ENCODE data around the gene MCUR1.
"Not testable (repeated sequence)": the region's sequence is repeated elsewhere in the genome, so short reads cannot be mapped to it uniquely, and the experiment has no call there.

The MCUR1 gene

GRCh38 chr6:13829419-13829818, 15.1 kb upstream of the MCUR1 start:
- DNase-seq (ENCODE audit: low read depth in 2 of 3, low spot score in 1 of 3) = not testable (repeated sequence)

- not testable (repeated sequence) for DNase-seq (ENCODE audit: low read depth in 2 of 3, low spot score in 1 of 3)
These were observed 14.4 kb upstream of the MCUR1 start for GRCh38 chr6:13828656-13829301.

- no peak for DNase-seq (ENCODE audit: low read depth in 2 of 3, low spot score in 1 of 3)
These were observed 12.7 kb upstream of the MCUR1 start for GRCh38 chr6:13827032-13827431.

GRCh38 chr6:13825871-13826270, 11.5 kb upstream of the MCUR1 start:
- no peak for DNase-seq (ENCODE audit: low read depth in 2 of 3, low spot score in 1 of 3)

GRCh38 chr6:13818341-13818740, 4.0 kb upstream of the MCUR1 start:
- DNase-seq (ENCODE audit: low read depth in 2 of 3, low spot score in 1 of 3) = no peak

GRCh38 chr6:13814938-13815575, 700 bp upstream of the MCUR1 start:
- no peak for DNase-seq (ENCODE audit: low read depth in 2 of 3, low spot score in 1 of 3)

GRCh38 chr6:13813621-13814175, 659 bp downstream of the MCUR1 start:
- DNase-seq (ENCODE audit: low read depth in 2 of 3, low spot score in 1 of 3) = peak in 1 of 3 donors; percentile 25

GRCh38 chr6:13813026-13813425, 1.3 kb downstream of the MCUR1 start:
- no peak for DNase-seq (ENCODE audit: low read depth in 2 of 3, low spot score in 1 of 3)

- no peak for DNase-seq (ENCODE audit: low read depth in 2 of 3, low spot score in 1 of 3)
These were observed 2.1 kb downstream of the MCUR1 start for GRCh38 chr6:13812359-13812642.

GRCh38 chr6:13811627-13812358, 2.6 kb downstream of the MCUR1 start:
- no peak for DNase-seq (ENCODE audit: low read depth in 2 of 3, low spot score in 1 of 3)

GRCh38 chr6:13810688-13811446, 3.5 kb downstream of the MCUR1 start:
- DNase-seq (ENCODE audit: low read depth in 2 of 3, low spot score in 1 of 3) = no peak

- no peak for DNase-seq (ENCODE audit: low read depth in 2 of 3, low spot score in 1 of 3)
These were observed 5.6 kb downstream of the MCUR1 start for GRCh38 chr6:13808801-13809200.

GRCh38 chr6:13807696-13808095, 6.7 kb downstream of the MCUR1 start:
- DNase-seq (ENCODE audit: low read depth in 2 of 3, low spot score in 1 of 3) = no peak

- no peak for DNase-seq (ENCODE audit: low read depth in 2 of 3, low spot score in 1 of 3)
These were observed 10.8 kb downstream of the MCUR1 start for GRCh38 chr6:13803581-13803980.

GRCh38 chr6:13800615-13801014, 13.7 kb downstream of the MCUR1 start:
- DNase-seq (ENCODE audit: low read depth in 2 of 3, low spot score in 1 of 3) = no peak

- no peak for DNase-seq (ENCODE audit: low read depth in 2 of 3, low spot score in 1 of 3)
These were observed 17.6 kb downstream of the MCUR1 start for GRCh38 chr6:13796781-13797180.

- peak; percentile 82 to 91 (median 87) for DNase-seq (ENCODE audit: low read depth in 2 of 3, low spot score in 1 of 3)
These were observed 19.2 kb downstream of the MCUR1 start for GRCh38 chr6:13795041-13795750.

GRCh38 chr6:13794184-13794583, 20.2 kb downstream of the MCUR1 start:
- DNase-seq (ENCODE audit: low read depth in 2 of 3, low spot score in 1 of 3) = no peak

- DNase-seq (ENCODE audit: low read depth in 2 of 3, low spot score in 1 of 3) = no peak
These were observed 24.6 kb downstream of the MCUR1 start for GRCh38 chr6:13789746-13790145.

GRCh38 chr6:13788820-13789219, 25.5 kb downstream of the MCUR1 start:
- no peak for DNase-seq (ENCODE audit: low read depth in 2 of 3, low spot score in 1 of 3)

GRCh38 chr6:13787137-13787536, 27.2 kb downstream of the MCUR1 start:
- peak in 2 of 3 donors; percentile 33 to 38 for DNase-seq (ENCODE audit: low read depth in 2 of 3, low spot score in 1 of 3)
